GM21825 (cell line): ENCODE results near the gene FAM117A.

Experiments used
- ATAC-seq: cut with Tn5 transposase; IDR thresholded peaks from one replicate; pipeline ENCODE4 v1.9.1; 2021; ENCODE audit warnings: mild to moderate bottlenecking, moderate library complexity; ENCODE audit not compliant: unreplicated experiment

Gene FAM117A

GRCh38 chr17:49763735-49764558, at the start of gene FAM117A:
TSS of gene FAM117A (minus strand) at chr17:49764131. CDS start at chr17:49764087, 44 bp downstream.
- peak; percentile 91 for ATAC-seq

- ATAC-seq: no peak
These were observed 45.1 kb upstream of the FAM117A start for GRCh38 chr17:49809056-49809455.

GRCh38 chr17:49798738-49799137, 34.8 kb upstream of the FAM117A start:
- no peak for ATAC-seq

- no peak for ATAC-seq
These were observed 34.3 kb upstream of the FAM117A start for GRCh38 chr17:49798182-49798581.

- no peak for ATAC-seq
These were observed 31.4 kb upstream of the FAM117A start for GRCh38 chr17:49795372-49795771.

- no peak for ATAC-seq
These were observed 29.4 kb upstream of the FAM117A start for GRCh38 chr17:49793309-49793708.

GRCh38 chr17:49789243-49789578, 25.3 kb upstream of the FAM117A start:
- no peak for ATAC-seq

GRCh38 chr17:49788478-49789242, 24.7 kb upstream of the FAM117A start, which contains the start of gene KAT7:
TSS of gene KAT7 (plus strand) at chr17:49788681. CDS start at chr17:49788835, 154 bp downstream.
- peak; percentile 83 for ATAC-seq

GRCh38 chr17:49787884-49788477, 24.1 kb upstream of the FAM117A start:
- no peak for ATAC-seq

GRCh38 chr17:49784636-49785035, 20.7 kb upstream of the FAM117A start:
- no peak for ATAC-seq

- no peak for ATAC-seq
These were observed 19.9 kb upstream of the FAM117A start for GRCh38 chr17:49783791-49784190.

- no peak for ATAC-seq
These were observed 19.3 kb upstream of the FAM117A start for GRCh38 chr17:49783071-49783715.

- ATAC-seq: no peak
These were observed 15.9 kb upstream of the FAM117A start for GRCh38 chr17:49779739-49780231.

GRCh38 chr17:49779156-49779738, 15.3 kb upstream of the FAM117A start:
- ATAC-seq: no peak

GRCh38 chr17:49777563-49777962, 13.6 kb upstream of the FAM117A start:
- ATAC-seq: no peak

GRCh38 chr17:49776551-49777300, 12.8 kb upstream of the FAM117A start:
- ATAC-seq: no peak

GRCh38 chr17:49775546-49776260, 11.8 kb upstream of the FAM117A start:
- ATAC-seq: no peak

GRCh38 chr17:49766918-49767530, 3.1 kb upstream of the FAM117A start:
- ATAC-seq: no peak
